Measurements from ENCODE around the gene VOPP1.

VOPP1 gene

GRCh38 chr7:55432939-55433784 lies 139.1 kb downstream of the VOPP1 start:
- H3K9me2 ChIP-seq (replicated peaks; ENCODE audit: insufficient read depth, low read length) = no peaks in the 10 kb centered on the region
- H3K79me2 ChIP-seq (ENCODE audit: insufficient read depth, low read length) = no peaks in the 10 kb centered on the region
- no peaks in the 10 kb centered on the region for H3F3A ChIP-seq (ENCODE audit: insufficient read depth)
- no peaks in the 10 kb centered on the region for H3K36me3 ChIP-seq (ENCODE audit: low read length)
- no peak overlapping the region for H3K27ac ChIP-seq (ENCODE audit: low read depth, low read length)
- no peak overlapping the region for H3K9ac ChIP-seq (ENCODE audit: low read length)
- H3K9me3 ChIP-seq (ENCODE audit: insufficient read depth, low read length) = no peaks in the 10 kb centered on the region
- no peak overlapping the region for H3K4me3 ChIP-seq (ENCODE audit: insufficient read depth, low read length, poor library complexity, severe bottlenecking)
- TF ChIP-seq EZH2phosphoT487 (conservative IDR thresholded peaks at IDR 0.05; ENCODE audit: low read length) = no peak
- peak; percentile 44 for TF ChIP-seq CTCF (IDR thresholded peaks at IDR 0.05; ENCODE audit: insufficient read depth, low read length, poor library complexity, severe bottlenecking)
- no peak overlapping the region for H2AFZ ChIP-seq (ENCODE audit: low read depth, low read length, severe bottlenecking)
- no peaks in the 10 kb centered on the region for H4K20me1 ChIP-seq (ENCODE audit: low read depth, low read length)
- no peak overlapping the region for H3K4me2 ChIP-seq (ENCODE audit: low read depth, low read length, poor library complexity, severe bottlenecking)
- H3K27me3 ChIP-seq (ENCODE audit: low read length) = no peaks in the 10 kb centered on the region

GRCh38 chr7:55432506-55432905 lies 139.8 kb downstream of the VOPP1 start:
- Histone ChIP-seq H3K4me3 (ENCODE audit: insufficient read depth, low read length, poor library complexity, severe bottlenecking) (no peak overlapping the region), H3K9me3 (ENCODE audit: insufficient read depth, low read length) (no peaks in the 10 kb centered on the region), H4K20me1 (ENCODE audit: low read depth, low read length) (no peaks in the 10 kb centered on the region), H3K4me2 (ENCODE audit: low read depth, low read length, poor library complexity, severe bottlenecking) (no peak overlapping the region), H2AFZ (ENCODE audit: low read depth, low read length, severe bottlenecking) (no peak overlapping the region), H3K36me3 (ENCODE audit: low read length) (no peaks in the 10 kb centered on the region), H3K9ac (ENCODE audit: low read length) (no peak overlapping the region), H3K9me2 (replicated peaks; ENCODE audit: insufficient read depth, low read length) (no peaks in the 10 kb centered on the region), H3K79me2 (ENCODE audit: insufficient read depth, low read length) (no peaks in the 10 kb centered on the region), H3F3A (ENCODE audit: insufficient read depth) (no peaks in the 10 kb centered on the region), H3K27me3 (ENCODE audit: low read length) (no peaks in the 10 kb centered on the region), H3K27ac (ENCODE audit: low read depth, low read length) (no peak overlapping the region)
- TF ChIP-seq EZH2phosphoT487 (conservative IDR thresholded peaks at IDR 0.05; ENCODE audit: low read length) = no peak
- no peak for TF ChIP-seq CTCF (IDR thresholded peaks at IDR 0.05; ENCODE audit: insufficient read depth, low read length, poor library complexity, severe bottlenecking)

- H3K9me3 ChIP-seq (ENCODE audit: insufficient read depth, low read length) = no peaks in the 10 kb centered on the region
- no peaks in the 10 kb centered on the region for H3K36me3 ChIP-seq (ENCODE audit: low read length)
- no peak overlapping the region for H3K4me2 ChIP-seq (ENCODE audit: low read depth, low read length, poor library complexity, severe bottlenecking)
- H2AFZ ChIP-seq (ENCODE audit: low read depth, low read length, severe bottlenecking) = no peak overlapping the region
- no peaks in the 10 kb centered on the region for H3K27me3 ChIP-seq (ENCODE audit: low read length)
- no peaks in the 10 kb centered on the region for H3K79me2 ChIP-seq (ENCODE audit: insufficient read depth, low read length)
- H3K9me2 ChIP-seq (replicated peaks; ENCODE audit: insufficient read depth, low read length) = no peaks in the 10 kb centered on the region
- no peak overlapping the region for H3K9ac ChIP-seq (ENCODE audit: low read length)
- H3K4me3 ChIP-seq (ENCODE audit: insufficient read depth, low read length, poor library complexity, severe bottlenecking) = no peak overlapping the region
- TF ChIP-seq CTCF (IDR thresholded peaks at IDR 0.05; ENCODE audit: insufficient read depth, low read length, poor library complexity, severe bottlenecking) (no peak), EZH2phosphoT487 (conservative IDR thresholded peaks at IDR 0.05; ENCODE audit: low read length) (no peak)
- no peaks in the 10 kb centered on the region for H4K20me1 ChIP-seq (ENCODE audit: low read depth, low read length)
- H3F3A ChIP-seq (ENCODE audit: insufficient read depth) = no peaks in the 10 kb centered on the region
- no peak overlapping the region for H3K27ac ChIP-seq (ENCODE audit: low read depth, low read length)
These were observed 140.4 kb downstream of the VOPP1 start for GRCh38 chr7:55431898-55432297.
